Mammary epithelial cell (primary cell): ENCODE measurements around the gene PSAPL1.

Experiments
- CTCF ChIP-seq, 2 donors: IDR thresholded peaks in 1 of 2; conservative IDR thresholded peaks in 1 of 2; 2 replicates each; pipeline ENCODE4 v1.5.1; 2011 to 2012; ENCODE audit warnings: inconsistent platforms in 2 of 2, low read length in 2 of 2, mild to moderate bottlenecking in 2 of 2, control low read depth in 1 of 2, low read depth in 1 of 2; ENCODE audit not compliant: insufficient read depth in 1 of 2; ENCODE audit errors: extremely low read depth in 1 of 2
- EZH2 ChIP-seq: IDR thresholded peaks from 2 replicates; pipeline ENCODE4 v1.6.1; 2012; ENCODE audit warnings: low read length, inconsistent platforms, borderline replicate concordance

GRCh38 chr4:7417639-7418038, 17.1 kb downstream of the PSAPL1 start:
- TF ChIP-seq CTCF (conservative IDR thresholded peaks at IDR 0.05 in 1 of 2, IDR thresholded peaks at IDR 0.05 in 1 of 2; ENCODE audit: extremely low read depth in 1 of 2, insufficient read depth in 1 of 2, low read depth in 1 of 2, low read length in 2 of 2) (no peak), EZH2 (no peak)
